WERI-Rb-1 (cell line): ENCODE data around the gene SCAF4.

ENCODE experiments used
- DNase-seq: peaks from one replicate; pipeline ENCODE4 v3.0.0-alpha.2; 2020
- H3K27ac ChIP-seq: fragments of 250-450 bp; sonication (Bioruptor Pico); 2 replicates; pipeline ENCODE4 v1.5.1; 2020; ENCODE audit warnings: mild to moderate bottlenecking, moderate library complexity
- H3K27me3 ChIP-seq: fragments of 250-450 bp; sonication (Bioruptor Pico); 2 replicates; pipeline ENCODE4 v1.5.1; 2021; ENCODE audit warnings: mild to moderate bottlenecking, low read depth, moderate library complexity; ENCODE audit not compliant: insufficient read depth, severe bottlenecking
- H3K36me3 ChIP-seq: fragments of 250-450 bp; sonication (Bioruptor Pico); 2 replicates; pipeline ENCODE4 v1.5.1; 2020; ENCODE audit warnings: mild to moderate bottlenecking, moderate library complexity
- H3K4me3 ChIP-seq: 2 replicates; pipeline ENCODE4 v1.5.1; 2011; ENCODE audit warnings: low read depth, mild to moderate bottlenecking, control low read depth, low read length
- H3K9me3 ChIP-seq: fragments of 250-450 bp; sonication (Bioruptor Pico); 2 replicates; pipeline ENCODE4 v1.5.1; 2021; ENCODE audit warnings: mild to moderate bottlenecking, moderate library complexity; ENCODE audit not compliant: severe bottlenecking
- TF ChIP-seq, protein P1 (sequence below): IDR thresholded peaks from 2 replicates; pipeline ENCODE4 v1.5.1; 2011; ENCODE audit warnings: low read depth, mild to moderate bottlenecking, control low read depth, inconsistent platforms, low read length

Gene SCAF4

DNA sequence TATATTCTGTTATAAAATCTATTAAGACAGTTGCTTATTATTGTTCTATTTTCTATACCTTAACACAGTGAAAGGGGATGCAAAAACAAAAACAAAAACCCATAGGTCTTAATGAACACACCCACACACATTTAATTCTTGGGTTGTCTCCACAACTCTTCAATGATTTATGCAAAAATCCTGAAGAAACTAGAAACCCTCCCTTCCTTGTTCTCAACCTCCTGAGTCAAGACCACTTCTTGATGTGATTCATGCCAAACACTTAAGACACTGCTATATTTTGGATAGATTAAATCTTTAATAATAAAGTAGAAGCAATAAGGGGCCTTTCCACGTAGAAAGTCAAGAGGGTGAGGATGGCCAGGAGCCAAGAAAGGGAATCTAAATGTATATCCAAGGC lies 23.4 kb downstream of the SCAF4 start:
- Histone ChIP-seq H3K27ac (no peak overlapping the region), H3K4me3 (no peak overlapping the region), H3K36me3 (peaks cover 21% of the 10 kb centered on the region), H3K27me3 (no peaks in the 10 kb centered on the region), H3K9me3 (no peaks in the 10 kb centered on the region)
- no peak for DNase-seq
- TF ChIP-seq, protein P1, sequence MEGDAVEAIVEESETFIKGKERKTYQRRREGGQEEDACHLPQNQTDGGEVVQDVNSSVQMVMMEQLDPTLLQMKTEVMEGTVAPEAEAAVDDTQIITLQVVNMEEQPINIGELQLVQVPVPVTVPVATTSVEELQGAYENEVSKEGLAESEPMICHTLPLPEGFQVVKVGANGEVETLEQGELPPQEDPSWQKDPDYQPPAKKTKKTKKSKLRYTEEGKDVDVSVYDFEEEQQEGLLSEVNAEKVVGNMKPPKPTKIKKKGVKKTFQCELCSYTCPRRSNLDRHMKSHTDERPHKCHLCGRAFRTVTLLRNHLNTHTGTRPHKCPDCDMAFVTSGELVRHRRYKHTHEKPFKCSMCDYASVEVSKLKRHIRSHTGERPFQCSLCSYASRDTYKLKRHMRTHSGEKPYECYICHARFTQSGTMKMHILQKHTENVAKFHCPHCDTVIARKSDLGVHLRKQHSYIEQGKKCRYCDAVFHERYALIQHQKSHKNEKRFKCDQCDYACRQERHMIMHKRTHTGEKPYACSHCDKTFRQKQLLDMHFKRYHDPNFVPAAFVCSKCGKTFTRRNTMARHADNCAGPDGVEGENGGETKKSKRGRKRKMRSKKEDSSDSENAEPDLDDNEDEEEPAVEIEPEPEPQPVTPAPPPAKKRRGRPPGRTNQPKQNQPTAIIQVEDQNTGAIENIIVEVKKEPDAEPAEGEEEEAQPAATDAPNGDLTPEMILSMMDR: no peak

DNA sequence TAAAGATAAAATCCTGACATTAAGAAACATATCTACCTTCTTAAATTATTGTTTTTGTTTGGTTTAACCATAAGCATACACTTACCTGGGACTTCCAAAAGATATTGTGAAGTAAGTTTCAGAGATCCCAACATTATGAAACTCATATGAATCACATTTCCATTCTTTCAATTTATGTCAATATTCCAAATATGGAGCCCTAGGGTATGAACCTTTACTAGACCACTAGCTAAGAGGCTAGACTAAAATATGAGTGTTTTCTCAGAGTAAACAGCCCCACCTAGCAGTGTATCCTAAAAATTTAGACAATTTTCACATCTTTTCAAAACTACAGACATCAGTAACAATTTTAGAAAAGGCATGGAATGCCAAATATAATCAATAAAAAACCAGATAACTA lies 24.4 kb downstream of the SCAF4 start:
- no peak for DNase-seq
- H3K9me3 ChIP-seq: no peaks in the 10 kb centered on the region
- H3K27me3 ChIP-seq: no peaks in the 10 kb centered on the region
- peaks cover 31% of the 10 kb centered on the region for H3K36me3 ChIP-seq
- TF ChIP-seq, protein P1: no peak
- H3K4me3 ChIP-seq: no peak overlapping the region
- H3K27ac ChIP-seq: no peak overlapping the region

DNA sequence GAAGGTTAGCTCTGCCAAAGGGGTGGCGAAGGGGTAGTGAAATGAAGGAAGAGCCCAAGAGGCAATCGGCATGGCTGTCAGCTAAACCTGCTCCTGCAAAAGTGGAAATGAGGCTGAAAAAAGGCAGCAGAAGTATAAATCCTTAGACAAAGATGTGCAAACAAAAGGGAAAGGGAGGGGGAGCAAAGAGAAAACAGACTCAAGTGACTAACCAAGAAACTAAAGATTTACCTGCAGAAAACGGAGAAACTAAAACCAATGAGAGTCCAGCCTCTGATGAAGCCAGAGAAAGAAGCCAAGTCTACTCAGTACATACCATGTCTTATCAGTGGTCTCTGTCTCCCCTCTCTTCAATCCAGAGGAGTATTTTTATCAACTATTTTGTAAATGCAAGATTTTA lies 25.4 kb downstream of the SCAF4 start:
- H3K27me3 ChIP-seq: no peaks in the 10 kb centered on the region
- H3K27ac ChIP-seq: no peak overlapping the region
- no peak for DNase-seq
- H3K4me3 ChIP-seq: no peak overlapping the region
- H3K36me3 ChIP-seq: peaks cover 40% of the 10 kb centered on the region
- TF ChIP-seq, protein P1: no peak
- H3K9me3 ChIP-seq: no peaks in the 10 kb centered on the region

DNA sequence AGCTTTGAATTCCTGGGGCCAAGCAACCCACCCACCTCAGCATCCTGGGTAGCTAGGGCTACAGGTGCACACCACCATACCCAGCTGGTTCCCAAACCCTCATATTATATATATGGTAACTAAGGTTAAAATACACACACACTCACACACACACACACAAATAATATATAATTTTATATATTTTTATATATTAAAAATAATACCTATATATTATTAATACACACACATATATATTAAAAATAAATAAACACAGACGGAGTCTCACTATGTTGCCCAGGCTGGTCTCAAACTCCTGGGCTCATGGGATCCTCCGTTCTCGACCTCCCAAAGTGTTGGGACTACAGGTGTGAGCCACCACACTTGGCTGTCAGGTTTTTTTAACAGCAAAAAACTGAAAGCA lies 31.9 kb downstream of the SCAF4 start:
- Histone ChIP-seq H3K4me3 (no peak overlapping the region), H3K27ac (no peak overlapping the region), H3K27me3 (no peaks in the 10 kb centered on the region), H3K36me3 (peaks cover 92% of the 10 kb centered on the region), H3K9me3 (no peaks in the 10 kb centered on the region)
- TF ChIP-seq, protein P1: no peak
- no peak for DNase-seq

DNA sequence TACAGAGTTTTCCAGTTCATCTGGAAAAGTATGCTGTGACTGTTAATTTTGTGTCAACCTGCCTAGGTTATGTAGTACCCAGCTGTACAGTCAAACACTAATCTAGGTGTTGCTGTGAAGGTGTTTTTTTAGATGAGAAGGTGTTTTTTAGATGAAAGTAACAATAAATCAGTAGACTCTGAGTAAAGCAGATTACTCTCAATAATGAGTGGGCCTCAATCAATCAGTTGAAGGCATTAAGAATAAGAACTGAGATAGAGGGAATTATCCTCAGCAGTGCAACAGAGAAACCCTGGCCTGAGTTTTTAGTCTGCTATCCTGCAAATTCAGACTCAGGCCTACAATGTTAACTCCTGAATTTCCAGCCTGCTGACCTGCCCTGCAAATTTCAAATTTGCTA lies 33.5 kb downstream of the SCAF4 start:
- TF ChIP-seq, protein P1: no peak
- Histone ChIP-seq H3K9me3 (no peaks in the 10 kb centered on the region), H3K36me3 (peaks cover 93% of the 10 kb centered on the region), H3K4me3 (no peak overlapping the region), H3K27me3 (no peaks in the 10 kb centered on the region), H3K27ac (no peak overlapping the region)
- no peak for DNase-seq

DNA sequence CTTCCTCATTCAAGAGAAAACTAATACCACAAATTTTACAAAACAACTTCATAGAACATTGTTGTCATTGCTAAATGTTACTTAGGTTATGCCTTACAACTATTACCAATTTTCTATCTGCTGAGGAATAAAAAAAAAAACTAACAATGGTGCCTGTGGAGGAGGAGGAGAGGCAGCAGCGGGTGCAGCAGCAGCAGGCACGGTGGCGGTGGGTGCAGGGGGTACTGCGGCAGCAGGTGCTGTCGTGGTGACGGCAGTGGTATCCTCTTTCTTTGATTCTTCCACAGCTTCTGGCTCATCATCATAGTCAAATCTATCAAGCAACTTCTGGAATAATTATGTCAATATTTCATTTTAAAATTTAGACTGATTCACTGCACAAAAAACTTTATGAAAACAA lies 35.5 kb downstream of the SCAF4 start:
- peaks cover 95% of the 10 kb centered on the region for H3K36me3 ChIP-seq

More for the DNA sequence above, 35.5 kb downstream of the SCAF4 start:
- no peak overlapping the region for H3K4me3 ChIP-seq
- H3K27ac ChIP-seq: no peak overlapping the region
- no peaks in the 10 kb centered on the region for H3K27me3 ChIP-seq
- no peak for DNase-seq
- no peaks in the 10 kb centered on the region for H3K9me3 ChIP-seq
- TF ChIP-seq, protein P1: no peak
